Heart right ventricle (tissue), 16 donors: ENCODE measurements around the gene TUSC1. TPM values are rescaled to one million over a fixed set of nuclear protein-coding genes. Genes with fewer than 3 reads are reported as not detected.

Experiments used
- ATAC-seq, 8 donors: fragments of 200-7000 bp; cut with Tn5 transposase; one replicate each; pipeline ENCODE4 v1.9.1; 2020; ENCODE audit warnings: mild to moderate bottlenecking in 8 of 8, moderate library complexity in 8 of 8, moderate number of reproducible peaks in 1 of 8
- DNase-seq, 2 donors: peaks; one replicate each; pipeline ENCODE4 v3.0.0-alpha.2; 2020
- H3K27ac ChIP-seq, 10 donors: fragments of 200-600 bp; sonication (generic) in 2 of 10; one replicate each; pipeline versions ENCODE4 v1.5.0 to v1.8.0; 2020 to 2022; ENCODE audit warnings: mild to moderate bottlenecking in 3 of 10
- H3K27me3 ChIP-seq, 7 donors: fragments of 200-600 bp; one replicate each; pipeline ENCODE4 v1.8.0; 2021 to 2022; ENCODE audit warnings: mild to moderate bottlenecking in 2 of 7
- H3K36me3 ChIP-seq, 9 donors: fragments of 200-600 bp; sonication (generic) in 1 of 9; one replicate each; pipeline versions ENCODE4 v1.5.0 to v1.8.0; 2020 to 2022; ENCODE audit warnings: mild to moderate bottlenecking in 2 of 9
- H3K4me1 ChIP-seq, 9 donors: fragments of 200-600 bp; sonication (generic) in 1 of 9; one replicate each; pipeline versions ENCODE4 v1.5.0 to v1.8.0; 2020 to 2022; ENCODE audit warnings: mild to moderate bottlenecking in 4 of 9
- H3K4me3 ChIP-seq, 10 donors: fragments of 200-600 bp; sonication (generic) in 2 of 10; one replicate each; pipeline versions ENCODE4 v1.5.0 to v1.8.0; 2020 to 2022; ENCODE audit warnings: mild to moderate bottlenecking in 7 of 10, moderate library complexity in 2 of 10
- H3K9me3 ChIP-seq, 11 donors: fragments of 200-600 bp in 10 of 11; sonication (generic) in 2 of 11; one replicate each; pipeline versions ENCODE4 v1.5.0 to v1.8.0; 2013 to 2022; ENCODE audit warnings: mild to moderate bottlenecking in 2 of 11, control low read depth in 1 of 11, moderate library complexity in 1 of 11
- WGBS, 2 donors: extraction: QIAGEN DNeasy Blood & Tissue Kit; methylation state at CpG; one replicate each; pipeline ENCODE4 v1.1.7; 2013; ENCODE audit warnings: inconsistent platforms in 1 of 2; 5-methylcytosine and 5-hydroxymethylcytosine counted together
- intact Hi-C, 10 donors: fragments of 100-400 bp; cut with DNase I; formaldehyde crosslinking; loops; one replicate each; pipeline versions ENCODE4 v1.11.1 to v1.14.2; 2022
- polyA plus RNA-seq, 2 donors: library from polyadenylated mRNA; stranded (reverse); fragments of 200-250 nt; gene quantifications; one replicate each; pipeline ENCODE4 v1.2.3, GENCODE V29; 2013
- total RNA-seq, 10 donors: library from RNA; stranded (reverse); fragmentation: NEBNext Ultra II Directional in 3 of 10; extraction: Animal tissue kit (Norgen Biotek cat#: 25700) in 3 of 10; gene quantifications; one replicate each; pipeline versions ENCODE4 v1.2.1 to v1.2.4, GENCODE V29; 2021 to 2023
- TF ChIP-seq, protein P1 (sequence below), 9 donors: fragments of 200-600 bp; sonication (generic) in 2 of 9; IDR thresholded peaks; one replicate each; pipeline versions ENCODE4 v1.5.0 to v1.8.0; 2021 to 2022; ENCODE audit warnings: antibody characterized with exemption in 9 of 9, mild to moderate bottlenecking in 5 of 9, moderate library complexity in 1 of 9
- donor health status: Arrhythmogenic right ventricular cardiomyopathy.
- donor health status: ischemic (EF 13 %, LVEDD 7.1; RV severe dilation, severe dysfunction).
- donor health status: healthy with polysubstance abuse.
- donor health status: DM: no; HTN: yes; CAD: no.
- donor health status: DM: no; HTN: no; CAD: no.
- donor health status: ischemic (EF 25% LVEDD 6.9; RV normal size, moderate dysfunction).
- donor health status: ischemic (EF 25% LVEDD 5.7; RV mildly dilated, moderate dysfunction).
- donor health status: healthy.
- donor health status: DM: yes; HTN: yes; CAD: no.
- donor health status: Ischemic cardiomyopathy.
- donor health status: ischemic (EF 35%, LVEDD 5.7; RV mildly dilated, moderate dysfunction).
- donor health status: nonischemic (EF 11% LVEDD 7.7; RV severe dilation, severe dysfunction).
- donor health status: DM: yes; HTN: yes; CAD: no.
- donor health status: PGD.
- donor health status: ischemic (EF 29% LVEDD 5.4; RV normal size, mild dysfunction).
- donor health status: nonischemic (EF 23%, LVEDD 6.1; RV moderate dilation, normal function).

Gene TUSC1
- total and polyA plus RNA-seq, 12 donors: 4.3 to 14.3 (median 7.8) TPM

DNA sequence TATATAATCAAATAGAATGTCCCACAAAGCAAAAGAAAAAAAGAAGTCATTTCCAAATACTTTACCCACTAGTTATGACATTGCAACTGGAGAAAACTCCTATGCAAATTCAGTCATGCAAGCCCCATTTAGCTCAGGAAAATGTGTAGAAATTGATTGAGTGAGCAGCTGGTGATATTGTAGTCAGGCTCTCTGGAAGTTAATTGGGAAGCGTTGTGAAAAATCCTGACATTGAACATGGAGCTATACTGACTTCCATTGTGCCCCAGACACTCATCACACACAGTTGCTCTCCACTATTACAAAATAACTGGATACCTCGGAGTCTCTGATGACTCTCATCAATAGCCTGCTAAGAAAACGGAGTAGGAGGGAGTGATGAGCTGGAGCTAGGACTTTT, 49.0 kb downstream of the TUSC1 start:
- DNase-seq (no peak), ATAC-seq (no peak)
- no peaks in the 10 kb centered on the region for H3K36me3 ChIP-seq
- no peak overlapping the region for H3K27ac ChIP-seq
- intact Hi-C loops: no loop called here
- no peaks in the 10 kb centered on the region for H3K4me1 ChIP-seq
- H3K9me3 ChIP-seq: no peaks in the 10 kb centered on the region
- TF ChIP-seq, protein P1, sequence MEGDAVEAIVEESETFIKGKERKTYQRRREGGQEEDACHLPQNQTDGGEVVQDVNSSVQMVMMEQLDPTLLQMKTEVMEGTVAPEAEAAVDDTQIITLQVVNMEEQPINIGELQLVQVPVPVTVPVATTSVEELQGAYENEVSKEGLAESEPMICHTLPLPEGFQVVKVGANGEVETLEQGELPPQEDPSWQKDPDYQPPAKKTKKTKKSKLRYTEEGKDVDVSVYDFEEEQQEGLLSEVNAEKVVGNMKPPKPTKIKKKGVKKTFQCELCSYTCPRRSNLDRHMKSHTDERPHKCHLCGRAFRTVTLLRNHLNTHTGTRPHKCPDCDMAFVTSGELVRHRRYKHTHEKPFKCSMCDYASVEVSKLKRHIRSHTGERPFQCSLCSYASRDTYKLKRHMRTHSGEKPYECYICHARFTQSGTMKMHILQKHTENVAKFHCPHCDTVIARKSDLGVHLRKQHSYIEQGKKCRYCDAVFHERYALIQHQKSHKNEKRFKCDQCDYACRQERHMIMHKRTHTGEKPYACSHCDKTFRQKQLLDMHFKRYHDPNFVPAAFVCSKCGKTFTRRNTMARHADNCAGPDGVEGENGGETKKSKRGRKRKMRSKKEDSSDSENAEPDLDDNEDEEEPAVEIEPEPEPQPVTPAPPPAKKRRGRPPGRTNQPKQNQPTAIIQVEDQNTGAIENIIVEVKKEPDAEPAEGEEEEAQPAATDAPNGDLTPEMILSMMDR (IDR thresholded peaks at IDR 0.05): no peak
- H3K27me3 ChIP-seq: no peaks in the 10 kb centered on the region
- WGBS, 2 donors: 73 to 78% methylated on average over 3 of the region's 3 CpGs
- no peak overlapping the region for H3K4me3 ChIP-seq
